GM11168 (cell line): ENCODE measurements around the gene KRT15.

Experiments
- in situ Hi-C: fragments of 300-500 bp; cut with MboI; formaldehyde crosslinking; loops from one replicate; pipeline ENCODE4 v1.12.0; 2022; ENCODE audit warnings: low sequenced_read_pairs; ENCODE audit not compliant: unreplicated experiment

The KRT15 gene

DNA sequence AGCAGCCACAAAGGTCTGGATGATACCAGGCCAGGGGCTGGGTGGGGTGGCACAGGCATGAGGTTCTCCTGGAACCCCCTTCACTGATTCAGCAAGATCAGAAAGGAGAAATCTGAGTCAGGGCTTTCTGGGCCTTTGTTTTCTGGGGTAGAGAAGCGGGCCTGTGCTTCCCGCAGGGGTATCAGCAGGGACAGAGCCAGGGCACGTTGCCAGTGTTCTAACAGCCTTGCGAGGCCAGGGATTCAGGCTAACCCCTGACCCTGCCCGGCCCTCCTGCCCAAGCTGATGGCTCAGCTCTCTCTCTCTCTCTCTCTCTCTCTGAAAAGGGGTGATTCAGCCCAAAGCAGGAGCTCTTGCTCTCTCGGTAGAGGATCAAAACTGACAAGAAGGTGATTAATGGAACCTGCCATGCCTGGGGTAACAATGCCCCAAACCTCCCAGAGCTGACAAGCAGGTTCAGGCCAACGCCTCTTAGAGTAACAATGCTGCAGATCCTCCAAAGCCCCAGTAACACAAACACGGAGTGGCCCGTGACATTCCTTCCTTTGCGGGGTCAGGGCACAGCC, 11.3 kb downstream of the KRT15 start:
- in situ Hi-C loops, result no loop called here

DNA sequence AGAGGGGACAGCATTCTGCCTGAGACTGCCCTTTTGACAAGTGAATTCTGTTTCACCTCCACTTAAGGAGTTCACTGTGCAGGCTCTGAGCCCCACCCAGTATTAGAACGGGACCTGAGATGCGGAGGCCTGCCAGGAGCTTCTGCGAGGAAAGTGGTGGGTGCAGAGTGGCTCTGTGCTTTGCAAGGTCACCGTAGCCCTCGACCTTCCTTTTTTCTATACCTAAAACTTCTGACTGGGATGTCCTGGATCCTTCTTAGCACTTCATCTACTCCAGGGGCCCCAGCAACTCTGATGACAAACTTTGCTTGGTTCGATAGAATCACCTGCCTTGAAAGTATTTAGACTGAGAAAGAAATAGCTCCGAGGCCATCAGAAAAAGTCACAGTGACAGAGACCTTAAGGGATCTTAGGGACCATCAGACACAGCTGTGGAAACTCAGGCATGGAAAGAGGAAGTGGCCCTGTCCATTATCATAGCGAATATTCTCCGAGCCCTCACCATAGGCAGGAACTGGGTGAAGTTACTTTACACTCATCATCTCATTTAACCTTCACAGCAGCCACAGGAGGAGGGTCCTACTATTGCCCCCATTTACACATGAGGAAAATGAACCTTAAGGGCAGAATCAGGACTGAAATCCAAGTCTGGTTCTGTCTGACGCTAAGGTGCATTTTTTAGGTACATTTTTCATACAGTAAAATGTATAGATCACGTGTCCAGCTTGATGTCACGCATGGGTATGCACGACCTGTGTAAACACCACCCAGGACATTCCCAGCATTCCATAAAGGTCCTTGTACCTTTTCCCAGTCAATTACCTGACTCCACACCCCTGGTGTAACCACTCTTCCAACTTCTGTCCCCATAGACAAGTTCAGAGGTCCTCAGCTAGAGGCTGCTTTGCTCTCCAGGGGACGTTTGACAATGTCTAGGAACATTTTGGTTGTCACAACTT, 12.6 kb downstream of the KRT15 start:
- in situ Hi-C loops, result no loop called here

DNA sequence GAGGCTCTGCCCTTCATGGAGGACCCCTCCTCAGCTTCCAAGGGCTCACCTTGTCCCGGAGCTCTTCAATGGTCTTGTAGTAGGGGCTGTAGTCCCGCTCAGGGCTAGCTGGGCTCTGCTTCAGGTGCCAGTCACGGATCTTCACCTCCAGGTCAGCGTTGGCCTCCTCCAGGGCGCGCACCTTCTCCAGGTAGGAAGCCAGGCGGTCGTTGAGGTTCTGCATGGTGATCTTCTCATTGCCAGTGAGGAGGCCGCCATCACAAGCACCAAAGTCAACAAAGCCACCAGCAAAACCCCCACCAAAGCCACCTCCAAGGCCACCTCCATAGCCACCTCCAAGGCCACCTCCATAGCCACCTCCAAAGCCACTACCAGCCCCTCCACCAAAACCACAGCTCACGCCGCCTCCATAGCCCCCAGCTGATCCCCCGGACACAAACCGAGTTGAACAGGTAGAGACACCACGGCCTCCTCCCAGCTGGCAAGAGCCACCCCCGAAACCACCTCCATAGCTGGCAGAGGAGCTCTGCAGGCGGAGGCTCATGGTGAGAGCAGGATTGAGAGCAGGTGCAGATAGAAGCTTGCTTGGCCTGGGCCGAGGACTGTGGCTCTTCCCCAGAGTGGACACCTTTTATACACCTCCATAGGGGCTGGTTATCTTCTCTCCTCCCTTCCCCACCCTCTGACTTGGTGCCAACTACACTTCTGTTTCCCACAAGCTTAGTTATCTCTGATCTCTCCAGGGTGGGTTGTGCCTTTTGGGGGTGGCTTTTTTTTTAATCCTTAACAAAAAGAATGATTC, 13.5 kb downstream of the KRT15 start, which contains the start of gene KRT13:
KRT13 (minus strand) TSS at position 606 of the 802 bp plus-strand sequence; CDS start at position 544, 62 bp downstream.
- in situ Hi-C loops, result no loop called here

DNA sequence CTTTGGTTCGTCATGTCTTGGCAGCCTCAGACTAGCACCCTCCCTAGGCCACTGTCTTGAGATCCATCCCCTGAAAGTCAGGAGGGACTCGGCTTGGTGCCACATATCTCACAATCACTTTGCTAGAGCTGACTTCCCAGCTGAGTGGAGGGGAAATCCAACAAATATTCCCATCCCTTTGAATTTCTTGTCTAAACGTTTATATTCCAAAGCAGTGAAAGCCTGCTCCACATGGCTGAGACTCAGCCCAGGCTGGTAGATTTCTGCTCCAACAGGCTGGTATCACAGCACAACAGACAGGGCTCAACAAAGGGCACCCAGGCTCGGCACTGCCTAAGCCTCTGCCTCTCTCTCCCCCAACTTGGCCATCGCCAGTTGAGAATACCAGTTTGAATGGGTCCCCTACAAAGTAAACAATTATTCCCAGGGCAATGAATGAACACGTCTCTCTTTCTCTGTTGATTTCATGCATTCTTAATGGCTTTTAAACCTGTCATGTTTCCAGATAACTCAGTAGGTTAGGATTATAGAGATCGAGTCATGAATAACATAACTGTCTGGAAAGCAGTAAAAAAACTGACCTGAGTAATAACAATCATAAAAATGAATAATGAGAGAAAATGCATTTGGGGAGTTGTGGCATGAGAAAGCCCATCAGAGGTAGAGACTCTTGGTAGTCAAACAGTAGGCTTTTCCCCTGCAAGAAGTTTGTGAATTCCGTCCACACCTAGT, 14.3 kb downstream of the KRT15 start:
- in situ Hi-C loops, result no loop called here

DNA sequence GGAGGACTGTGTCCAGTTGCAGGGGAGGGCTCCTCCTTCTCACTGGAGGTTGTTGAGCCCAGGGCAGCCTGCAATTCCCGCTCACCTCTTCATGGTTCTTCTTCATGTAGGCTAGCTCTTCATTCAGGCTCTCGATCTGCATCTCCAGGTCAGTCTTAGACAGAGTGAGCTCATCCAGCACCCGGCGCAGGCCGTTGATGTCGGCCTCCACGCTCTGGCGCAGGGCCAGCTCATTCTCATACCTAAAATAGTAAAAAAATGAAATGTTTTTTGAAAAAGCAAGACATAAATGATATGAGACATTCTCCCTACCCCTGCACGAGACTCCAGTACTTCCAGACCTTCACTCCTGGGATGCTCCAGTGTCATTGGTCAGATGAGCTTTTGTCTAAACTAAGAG, 15.5 kb downstream of the KRT15 start:
- in situ Hi-C loops, result no loop called here

DNA sequence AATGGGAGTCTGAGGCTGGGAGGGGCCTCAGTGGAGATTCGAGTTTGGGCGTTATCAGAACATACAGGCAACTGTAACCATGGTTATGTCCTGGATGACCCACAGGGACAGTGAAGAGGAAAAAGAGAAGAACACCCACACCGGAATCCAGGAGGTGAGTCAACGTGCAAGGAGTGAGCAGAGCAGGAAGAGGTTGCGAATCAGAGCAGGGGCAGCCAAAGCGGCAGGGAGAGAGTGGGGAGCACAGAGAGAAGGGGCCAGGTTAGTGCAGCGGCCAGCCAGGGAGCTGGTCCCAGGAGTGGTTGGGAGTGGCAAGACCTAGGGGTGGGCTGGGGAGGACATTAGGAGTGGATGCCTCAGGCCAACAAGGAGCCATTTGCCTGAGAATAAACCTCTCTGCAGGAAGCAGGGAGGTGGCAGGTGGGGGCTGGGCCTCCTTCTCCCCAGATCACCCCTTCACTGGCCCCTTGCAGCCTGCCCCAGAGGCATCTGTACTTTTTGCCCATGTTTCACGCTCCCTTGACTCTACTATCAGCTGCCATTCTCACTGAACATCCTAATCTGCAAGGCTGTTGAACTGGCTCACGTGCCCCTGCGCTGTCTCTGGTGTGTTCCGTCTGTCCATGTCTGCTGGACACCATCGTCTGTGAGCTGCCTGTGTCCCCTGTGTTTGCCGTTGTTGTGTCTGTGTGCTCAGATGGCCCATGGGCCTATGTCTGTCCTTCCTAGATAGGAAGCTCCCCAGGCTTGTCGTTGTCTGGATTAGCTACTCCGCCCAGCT, 18.4 kb downstream of the KRT15 start:
- in situ Hi-C loops, result no loop called here

DNA sequence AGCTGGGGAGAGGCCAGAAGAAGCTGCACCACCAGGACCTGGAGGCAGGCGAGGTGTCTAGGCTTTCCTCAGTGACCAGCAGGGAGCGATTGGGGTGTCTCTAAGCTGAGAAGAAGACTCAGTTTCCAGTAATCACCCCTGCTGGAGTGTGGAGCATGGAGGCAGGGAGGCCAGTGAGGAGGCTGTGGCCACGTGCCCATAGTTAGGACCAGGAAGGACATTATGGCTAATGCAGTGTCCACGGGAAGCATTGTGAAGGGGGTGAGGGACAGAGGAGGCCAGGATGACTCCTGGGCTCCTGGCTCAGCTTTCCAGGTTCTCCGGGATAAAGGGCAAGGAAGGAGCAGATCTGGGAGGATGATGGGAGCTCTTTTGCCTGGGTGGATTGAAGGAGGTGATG, 19.0 kb downstream of the KRT15 start:
- in situ Hi-C loops, result no loop called here

DNA sequence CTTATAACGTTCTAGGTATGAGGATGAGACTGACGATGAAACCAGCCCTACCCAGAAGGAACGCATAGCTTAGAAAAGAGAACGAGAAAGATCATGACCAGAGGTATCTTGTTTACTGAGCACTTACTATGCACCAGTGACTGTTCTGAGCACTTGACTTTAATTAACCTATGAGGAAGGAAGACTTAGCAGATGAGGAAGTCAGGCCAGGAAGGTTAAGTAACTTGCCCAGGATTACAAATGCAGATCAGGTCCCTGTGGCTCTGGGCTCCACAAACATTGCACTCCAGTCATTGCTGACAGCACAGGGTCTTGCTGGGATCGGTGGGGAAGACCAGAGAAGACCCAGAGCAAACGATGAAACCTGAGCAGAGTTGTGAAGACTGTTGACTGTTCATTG, 20.4 kb downstream of the KRT15 start:
- in situ Hi-C loops, result no loop called here

DNA sequence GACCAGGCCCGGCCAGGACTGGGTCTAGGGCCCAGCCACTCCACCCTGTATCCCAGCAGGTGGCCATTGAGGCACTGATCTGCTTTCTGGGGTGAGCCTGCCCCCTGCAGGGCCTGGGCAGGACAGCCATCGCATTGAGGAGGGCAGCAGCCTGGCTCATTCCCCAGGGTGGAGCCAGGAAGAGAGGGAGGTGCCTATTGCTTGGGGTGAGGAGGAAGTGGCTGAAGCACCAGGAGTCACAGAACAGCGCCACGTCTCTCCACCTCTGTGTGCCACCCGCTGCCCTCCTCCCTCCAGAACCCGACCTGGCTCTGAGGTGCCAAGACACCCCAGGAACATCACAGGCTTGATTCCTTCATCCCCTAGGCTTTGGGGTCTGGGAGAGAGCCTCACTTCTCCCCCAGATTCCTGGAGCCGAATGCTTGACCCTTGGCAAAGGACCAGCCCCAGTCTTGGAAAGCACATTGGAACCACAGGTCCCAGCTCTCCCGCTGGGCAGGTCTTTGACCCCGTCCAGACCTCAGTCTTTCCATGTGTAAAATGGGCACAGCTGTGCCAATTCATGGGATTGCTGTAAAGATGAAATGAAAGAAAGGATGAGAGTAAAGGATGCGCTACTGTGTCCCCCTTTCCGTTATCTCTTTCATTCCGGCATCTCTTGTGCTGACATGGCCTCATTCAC, 21.7 kb downstream of the KRT15 start:
- in situ Hi-C loops, result no loop called here

DNA sequence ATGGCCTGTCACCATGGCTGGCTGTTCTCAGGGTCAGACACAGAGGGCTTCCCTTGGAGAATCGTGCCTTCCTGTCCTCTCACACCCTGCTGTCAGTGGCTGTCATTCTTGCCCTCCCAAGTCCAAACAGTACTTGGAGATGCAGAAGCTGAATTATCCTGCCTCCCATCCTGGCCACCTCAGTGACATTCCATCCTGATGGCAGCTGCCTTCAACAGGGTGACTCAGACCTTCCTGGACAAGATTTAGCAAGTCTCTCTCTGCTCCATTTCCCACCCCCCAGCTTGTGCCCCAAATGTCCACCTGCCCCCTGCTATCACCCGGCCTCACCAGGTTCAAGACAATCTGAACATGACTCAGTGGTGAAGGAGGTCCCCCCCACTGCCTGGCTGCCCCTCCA, 24.2 kb downstream of the KRT15 start:
- in situ Hi-C loops, result no loop called here

DNA sequence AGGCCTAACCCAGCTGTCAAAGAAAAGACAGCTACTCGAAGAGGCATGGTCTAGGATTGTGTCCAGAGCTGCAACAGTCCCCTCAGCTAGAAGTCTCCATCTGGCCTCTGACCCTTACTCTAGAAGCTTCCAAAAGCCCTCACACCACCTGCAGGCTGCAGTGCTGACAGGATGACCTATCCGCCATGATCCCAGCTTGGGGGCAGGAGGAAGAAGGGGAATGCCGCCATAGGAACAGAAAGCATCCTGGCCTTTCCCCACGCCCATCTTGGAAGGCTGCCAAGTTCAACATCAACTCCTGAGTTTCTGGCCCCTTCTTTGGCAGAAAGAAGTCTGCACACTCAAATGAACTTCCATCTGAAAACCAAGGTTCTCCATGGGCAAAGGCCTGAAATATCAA, 25.9 kb downstream of the KRT15 start:
- in situ Hi-C loops, result no loop called here

DNA sequence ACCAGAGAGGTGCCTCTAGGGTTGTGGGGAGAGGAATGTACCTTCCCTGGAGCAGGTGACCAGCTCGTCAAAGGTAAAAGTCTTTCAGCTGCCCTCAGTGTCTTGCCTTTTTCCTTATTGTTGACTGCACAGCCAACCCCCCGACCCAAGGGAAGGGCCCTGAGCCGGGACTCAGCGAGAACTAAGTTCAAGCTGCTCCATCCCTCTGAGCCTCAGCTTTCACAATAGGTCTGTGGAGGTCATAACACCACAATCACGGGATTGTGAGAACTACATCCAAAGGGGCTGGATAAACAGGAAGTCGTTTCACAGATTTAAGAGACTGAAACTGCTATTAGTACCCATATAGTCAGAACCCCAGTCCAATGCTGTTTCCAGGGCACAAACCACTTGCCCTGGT, 26.3 kb downstream of the KRT15 start:
- in situ Hi-C loops, result no loop called here

DNA sequence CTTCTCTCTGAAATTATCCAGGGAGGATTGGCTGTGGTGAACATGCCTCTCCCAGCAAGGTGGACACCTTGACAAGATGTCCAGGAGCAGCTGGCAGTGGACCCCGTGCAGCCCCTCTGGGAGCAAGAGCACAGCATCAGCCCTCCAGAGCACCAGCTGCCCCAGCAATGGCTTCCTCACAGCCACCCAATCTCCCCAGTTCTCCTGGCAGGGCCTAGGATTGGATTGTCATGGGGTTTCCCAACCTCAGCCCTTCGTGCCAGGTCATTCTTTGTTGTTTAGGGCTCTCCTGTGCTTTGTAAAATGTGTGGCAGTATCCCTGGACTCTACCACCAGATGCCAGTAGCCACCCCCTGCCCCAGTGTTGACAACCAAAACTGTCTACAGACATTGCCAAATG, 27.2 kb downstream of the KRT15 start:
- in situ Hi-C loops, result no loop called here

DNA sequence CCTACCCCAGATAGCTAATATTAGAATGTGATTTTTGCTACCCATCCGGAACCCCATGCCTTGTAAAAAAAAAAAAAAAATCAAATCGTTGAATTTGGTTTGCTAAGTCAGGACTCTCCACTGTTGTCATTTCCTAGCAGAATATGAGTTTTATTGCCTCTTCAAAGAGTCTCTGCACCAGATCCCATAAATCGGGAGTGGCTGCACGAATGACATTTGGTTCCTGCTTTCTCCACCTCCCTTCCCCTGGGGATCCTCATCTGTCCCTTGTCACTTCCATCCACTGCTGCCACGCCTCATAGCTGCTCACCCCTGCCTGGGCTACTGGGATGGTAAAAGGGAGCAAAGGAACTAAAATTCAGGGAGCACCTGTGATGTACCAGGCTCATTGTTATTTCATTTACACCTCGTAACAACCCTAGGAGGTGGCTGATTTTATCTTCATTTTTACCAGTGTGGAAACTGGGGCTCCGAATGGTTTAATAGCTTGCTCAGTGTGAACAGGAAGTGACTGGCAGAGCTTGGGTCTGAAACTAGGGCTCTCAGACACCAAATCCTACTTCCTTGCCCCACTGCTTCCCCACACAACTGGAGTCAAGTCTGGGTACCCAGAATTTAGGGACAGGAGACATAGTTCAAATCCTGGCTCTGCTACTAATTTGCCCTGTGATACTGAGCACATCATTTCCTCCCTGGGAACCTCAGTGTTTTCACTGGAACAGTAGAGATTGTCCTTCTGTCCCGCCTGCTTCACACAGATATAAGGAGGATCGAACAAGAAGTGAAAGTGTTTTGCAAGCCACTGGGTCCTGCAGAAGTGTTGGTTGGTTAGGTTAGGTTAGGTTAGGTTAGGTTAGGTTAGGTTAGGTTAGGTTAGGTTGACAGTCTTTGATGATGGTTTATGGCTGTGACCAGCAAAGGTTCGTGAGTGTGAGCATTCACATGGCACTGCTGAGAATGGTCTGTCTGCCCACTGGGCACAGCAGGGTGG, 28.4 kb downstream of the KRT15 start:
- in situ Hi-C loops, result no loop called here

DNA sequence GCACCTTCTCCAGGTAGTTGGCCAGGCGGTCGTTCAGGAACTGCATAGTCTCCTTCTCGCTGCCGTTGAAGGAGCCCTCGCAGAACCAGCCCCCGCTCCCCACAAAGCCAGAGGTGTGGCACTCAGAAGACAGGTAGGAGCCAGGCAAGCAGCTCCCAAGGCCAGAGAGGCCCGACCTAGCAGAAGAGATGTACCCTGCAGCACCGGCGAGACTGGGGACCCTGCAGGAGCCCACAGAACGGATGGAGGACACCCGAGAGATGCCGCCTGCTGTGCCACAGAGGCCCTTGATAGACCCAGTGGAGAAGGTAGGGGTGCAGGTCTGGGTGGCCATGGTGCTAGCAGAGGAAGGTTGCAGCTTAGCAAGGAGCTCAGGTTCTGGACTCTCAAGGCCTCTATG, 29.2 kb downstream of the KRT15 start, which contains the start of gene KRT36:
KRT36 (minus strand) TSS at position 380 of the 400 bp plus-strand sequence; CDS start at position 334, 46 bp downstream.
- in situ Hi-C loops, result no loop called here

DNA sequence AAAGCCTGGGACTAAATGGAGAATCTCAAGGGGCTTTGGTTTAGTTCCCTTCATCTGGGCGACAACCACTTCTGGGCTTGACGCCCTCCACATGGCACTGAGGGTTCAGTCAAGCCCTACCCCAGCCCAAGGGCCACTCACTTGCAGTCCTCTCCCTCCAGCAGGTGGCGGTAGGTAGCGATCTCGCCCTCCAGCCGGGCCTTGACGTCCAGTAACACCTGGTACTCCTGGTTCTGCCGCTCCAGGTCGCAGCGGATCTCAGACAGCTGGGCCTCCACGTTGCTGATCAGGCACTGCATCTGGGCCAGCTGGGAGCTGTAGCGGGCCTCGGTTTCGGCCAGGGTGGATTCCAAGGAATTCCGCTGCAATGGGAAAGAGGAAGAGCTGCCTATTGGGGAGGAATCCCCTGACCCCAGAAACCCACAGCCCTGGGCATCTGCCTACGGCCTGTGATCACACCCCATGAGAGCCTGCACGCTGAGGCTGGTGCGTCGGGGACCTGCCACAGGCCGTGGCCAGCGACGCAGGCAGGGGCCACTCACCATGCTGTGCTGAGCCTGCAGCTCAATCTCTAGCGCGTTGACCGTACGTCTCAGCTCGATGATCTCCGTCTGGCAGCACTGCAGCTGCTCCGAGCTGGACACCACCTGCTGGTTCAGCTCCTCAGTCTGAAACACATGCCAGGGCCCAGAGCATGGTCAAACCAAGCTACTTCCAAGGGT, 31.7 kb downstream of the KRT15 start:
- in situ Hi-C loops, result no loop called here

DNA sequence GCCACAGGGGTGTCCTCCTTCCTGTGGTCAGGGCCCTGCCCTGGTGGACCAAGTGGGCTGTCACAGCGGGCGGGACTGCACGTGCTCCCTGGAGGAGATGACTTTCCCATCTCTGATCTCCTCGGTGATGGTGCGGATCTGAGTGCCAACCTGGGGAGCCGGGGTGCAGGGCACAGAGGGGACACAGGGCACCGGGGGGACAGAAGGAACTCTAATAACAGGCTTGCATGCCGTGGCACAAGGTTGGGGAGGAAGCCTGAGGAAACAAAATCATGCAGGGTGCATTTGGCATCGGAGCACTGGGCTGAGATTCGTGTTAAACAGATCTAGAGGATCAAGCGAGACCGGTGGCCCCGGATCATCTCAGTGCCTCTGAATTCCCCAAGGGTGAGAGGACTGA, 32.4 kb downstream of the KRT15 start:
- in situ Hi-C loops, result no loop called here
